H9 (cell line): ENCODE results near the gene WDR83. TPM values are rescaled to one million over a fixed set of nuclear protein-coding genes. Genes with fewer than 3 reads are reported as not detected.
A peak's percentile ranks its signal among the peaks of the same experiment; 100 is the strongest.

ENCODE experiments used
- DNase-seq: peaks from one replicate; pipeline ENCODE4 v3.0.0-alpha.2; 2017
- H2AFZ ChIP-seq: one replicate; pipeline ENCODE4 v1.6.1; 2013; ENCODE audit warnings: mild to moderate bottlenecking, low read length, control low read depth, moderate library complexity
- H2AK5ac ChIP-seq: 2 replicates; pipeline ENCODE4 v1.6.1; 2013; ENCODE audit warnings: low read length, control low read depth, mixed read lengths; ENCODE audit not compliant: insufficient read length
- H2BK120ac ChIP-seq: one replicate; pipeline ENCODE4 v1.6.1; 2013; ENCODE audit warnings: low read depth, mild to moderate bottlenecking, low read length, control low read depth, inconsistent platforms; ENCODE audit not compliant: poor library complexity, severe bottlenecking
- H2BK12ac ChIP-seq: 2 replicates; pipeline ENCODE4 v1.6.1; 2013; ENCODE audit warnings: low read length, control low read depth, mixed read lengths, low read depth; ENCODE audit not compliant: insufficient read length
- H2BK15ac ChIP-seq: 2 replicates; pipeline ENCODE4 v1.6.1; 2013; ENCODE audit warnings: low read depth, low read length, control low read depth
- H2BK20ac ChIP-seq: one replicate; pipeline ENCODE4 v1.6.1; 2013; ENCODE audit warnings: low read depth, mild to moderate bottlenecking, low read length, control low read depth, inconsistent platforms; ENCODE audit not compliant: poor library complexity, severe bottlenecking
- H2BK5ac ChIP-seq: 2 replicates; pipeline ENCODE4 v1.6.1; 2013; ENCODE audit warnings: low read length, control low read depth, mixed read lengths; ENCODE audit not compliant: insufficient read length
- H3K14ac ChIP-seq: 2 replicates; pipeline ENCODE4 v1.6.1; 2013; ENCODE audit warnings: low read length, control low read depth; ENCODE audit not compliant: insufficient read depth
- H3K18ac ChIP-seq: 2 replicates; pipeline ENCODE4 v1.6.1; 2013; ENCODE audit warnings: low read depth, mild to moderate bottlenecking, mixed read lengths, low read length, control low read depth; ENCODE audit not compliant: insufficient read length
- H3K23ac ChIP-seq: 2 replicates; pipeline ENCODE4 v1.6.1; 2013; ENCODE audit warnings: low read length, control low read depth, mixed read lengths, low read depth; ENCODE audit not compliant: insufficient read length
- H3K23me2 ChIP-seq: 2 replicates; pipeline ENCODE4 v1.6.1; 2013; ENCODE audit warnings: low read depth, mild to moderate bottlenecking, mixed read lengths, low read length, control low read depth; ENCODE audit not compliant: insufficient read length, poor library complexity, severe bottlenecking
- H3K27ac ChIP-seq: 2 replicates; pipeline ENCODE4 v1.5.1; 2013; ENCODE audit warnings: low read length, control low read depth, mixed read lengths, low read depth; ENCODE audit not compliant: insufficient read length
- H3K27me3 ChIP-seq: 2 replicates; pipeline ENCODE4 v1.6.1; 2013; ENCODE audit warnings: low read length, control low read depth, inconsistent platforms; ENCODE audit not compliant: insufficient read depth
- H3K4ac ChIP-seq: 2 replicates; pipeline ENCODE4 v1.6.1; 2013; ENCODE audit warnings: low read depth, mild to moderate bottlenecking, control low read depth, inconsistent platforms, low read length, moderate library complexity
- H3K4me1 ChIP-seq: 2 replicates; pipeline ENCODE4 v1.6.1; 2013; ENCODE audit warnings: low read length, control low read depth, inconsistent platforms; ENCODE audit not compliant: insufficient read depth
- H3K4me2 ChIP-seq: 2 replicates; pipeline ENCODE4 v1.6.1; 2013; ENCODE audit warnings: low read length, control low read depth, mixed read lengths; ENCODE audit not compliant: insufficient read length, insufficient read depth
- H3K56ac ChIP-seq: 2 replicates; pipeline ENCODE4 v1.6.1; 2013; ENCODE audit warnings: low read depth, mild to moderate bottlenecking, mixed read lengths, low read length, control low read depth; ENCODE audit not compliant: insufficient read length
- H3K79me1 ChIP-seq: 2 replicates; pipeline ENCODE4 v1.6.1; 2013; ENCODE audit warnings: low read depth, mild to moderate bottlenecking, moderate library complexity, low read length, control low read depth, inconsistent platforms; ENCODE audit not compliant: insufficient read depth, poor library complexity, severe bottlenecking
- H3K79me2 ChIP-seq: 2 replicates; pipeline ENCODE4 v1.6.1; 2013; ENCODE audit warnings: low read length, control low read depth, inconsistent platforms; ENCODE audit not compliant: insufficient read depth
- H3K9ac ChIP-seq: 2 replicates; pipeline ENCODE4 v1.6.1; 2013; ENCODE audit warnings: low read length, control low read depth, mixed read lengths; ENCODE audit not compliant: insufficient read length; ENCODE audit errors: extremely low read depth
- H3K9me3 ChIP-seq: one replicate; pipeline ENCODE4 v1.6.1; 2013; ENCODE audit warnings: low read depth, low read length, inconsistent platforms; ENCODE audit not compliant: control insufficient read depth
- H3T11ph ChIP-seq: one replicate; pipeline ENCODE4 v1.6.1; 2013; ENCODE audit warnings: mild to moderate bottlenecking, low read length, control low read depth, inconsistent platforms
- H4K20me1 ChIP-seq: one replicate; pipeline ENCODE4 v1.6.1; 2013; ENCODE audit not compliant: control insufficient read depth, insufficient read length, insufficient read depth
- H4K5ac ChIP-seq: 2 replicates; pipeline ENCODE4 v1.6.1; 2013; ENCODE audit warnings: low read depth, mild to moderate bottlenecking, mixed read lengths, low read length, control low read depth; ENCODE audit not compliant: insufficient read length
- H4K8ac ChIP-seq: replicated peaks from 2 replicates; pipeline ENCODE4 v1.6.1; 2013; ENCODE audit warnings: low read length, control low read depth, mixed read lengths, low read depth; ENCODE audit not compliant: insufficient read length
- H4K91ac ChIP-seq: 2 replicates; pipeline ENCODE4 v1.6.1; 2013; ENCODE audit warnings: low read depth, mild to moderate bottlenecking, moderate library complexity, mixed read lengths, low read length, control low read depth; ENCODE audit not compliant: insufficient read length
- H3K27ac Mint-ChIP-seq, 3 experiments: 2 replicates in 2 of 3; 3 replicates in 1 of 3; pipeline ENCODE4 v1.8.0; 2020 to 2021; ENCODE audit warnings: mixed read lengths in 3 of 3, mild to moderate bottlenecking in 1 of 3, moderate library complexity in 1 of 3
- H3K27me3 Mint-ChIP-seq: 2 replicates; pipeline ENCODE4 v1.8.0; 2021; ENCODE audit warnings: low read depth, mild to moderate bottlenecking, moderate library complexity, mixed read lengths
- H3K36me3 Mint-ChIP-seq, 3 experiments: 2 replicates in 2 of 3; 3 replicates in 1 of 3; pipeline ENCODE4 v1.8.0; 2020 to 2021; ENCODE audit warnings: low read depth in 3 of 3, mixed read lengths in 3 of 3; ENCODE audit not compliant: insufficient read depth in 1 of 3
- H3K4me1 Mint-ChIP-seq, 2 experiments: 2 replicates each; pipeline ENCODE4 v1.8.0; 2020; ENCODE audit warnings: mixed read lengths in 2 of 2
- H3K4me3 Mint-ChIP-seq, 2 experiments: 2 replicates in 1 of 2; 3 replicates in 1 of 2; pipeline ENCODE4 v1.8.0; 2020 to 2021; ENCODE audit warnings: mild to moderate bottlenecking in 2 of 2, mixed read lengths in 2 of 2, moderate library complexity in 1 of 2
- H3K9me3 Mint-ChIP-seq, 2 experiments: 2 replicates in 1 of 2; 3 replicates in 1 of 2; pipeline ENCODE4 v1.8.0; 2020; ENCODE audit warnings: mild to moderate bottlenecking in 2 of 2, mixed read lengths in 2 of 2, moderate library complexity in 1 of 2
- WGBS: extraction: QIAGEN DNeasy Blood & Tissue Kit; methylation state at CpG from one replicate; pipeline ENCODE4 v1.1.7; 2013; ENCODE audit warnings: missing lambda C conversion rate, low lambda C conversion rate, mixed read lengths; ENCODE audit not compliant: insufficient read length; ENCODE audit errors: extremely low coverage; 5-methylcytosine and 5-hydroxymethylcytosine counted together
- total RNA-seq: library from RNA; stranded (reverse); gene quantifications from 2 replicates; pipeline ENCODE4 v1.2.1, GENCODE V29; 2021
- TF ChIP-seq, protein P1 (sequence below): fragments of 200-600 bp; sonication (generic); conservative IDR thresholded peaks from 3 replicates; pipeline ENCODE4 v1.8.0; 2021; ENCODE audit warnings: antibody characterized with exemption, mild to moderate bottlenecking

Gene WDR83
- total RNA-seq, 1 experiment from 2014 or later = 21.0 TPM

DNA sequence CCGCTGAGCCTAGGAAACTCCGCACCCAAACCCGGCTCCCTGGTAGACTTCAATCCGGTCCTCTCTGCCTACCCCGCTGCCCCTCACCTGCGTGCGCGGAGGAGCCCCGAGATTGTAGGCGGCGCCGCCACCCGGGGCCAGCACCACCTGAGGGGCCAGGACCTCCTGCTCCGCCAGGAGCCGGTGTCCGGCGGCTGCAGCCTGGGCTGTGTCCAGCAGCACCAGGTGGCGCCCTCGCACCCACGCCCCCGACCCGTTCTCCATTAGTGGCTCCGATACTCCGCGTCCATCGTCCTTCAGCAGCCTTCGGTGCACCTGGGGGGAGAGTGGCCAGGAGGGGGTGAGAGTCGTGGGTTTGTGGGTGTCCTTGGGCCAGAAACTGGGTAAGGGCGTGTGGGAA, 18.5 kb upstream of the WDR83 start:
- peak overlapping the region in 1 of 2 experiments; percentile 34; a peak in 1 of 5 replicates for H3K4me3 Mint-ChIP-seq
- H2BK20ac ChIP-seq = no peak overlapping the region
- TF ChIP-seq, protein P1, sequence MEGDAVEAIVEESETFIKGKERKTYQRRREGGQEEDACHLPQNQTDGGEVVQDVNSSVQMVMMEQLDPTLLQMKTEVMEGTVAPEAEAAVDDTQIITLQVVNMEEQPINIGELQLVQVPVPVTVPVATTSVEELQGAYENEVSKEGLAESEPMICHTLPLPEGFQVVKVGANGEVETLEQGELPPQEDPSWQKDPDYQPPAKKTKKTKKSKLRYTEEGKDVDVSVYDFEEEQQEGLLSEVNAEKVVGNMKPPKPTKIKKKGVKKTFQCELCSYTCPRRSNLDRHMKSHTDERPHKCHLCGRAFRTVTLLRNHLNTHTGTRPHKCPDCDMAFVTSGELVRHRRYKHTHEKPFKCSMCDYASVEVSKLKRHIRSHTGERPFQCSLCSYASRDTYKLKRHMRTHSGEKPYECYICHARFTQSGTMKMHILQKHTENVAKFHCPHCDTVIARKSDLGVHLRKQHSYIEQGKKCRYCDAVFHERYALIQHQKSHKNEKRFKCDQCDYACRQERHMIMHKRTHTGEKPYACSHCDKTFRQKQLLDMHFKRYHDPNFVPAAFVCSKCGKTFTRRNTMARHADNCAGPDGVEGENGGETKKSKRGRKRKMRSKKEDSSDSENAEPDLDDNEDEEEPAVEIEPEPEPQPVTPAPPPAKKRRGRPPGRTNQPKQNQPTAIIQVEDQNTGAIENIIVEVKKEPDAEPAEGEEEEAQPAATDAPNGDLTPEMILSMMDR = peak; percentile 49
- H2BK5ac ChIP-seq = no peak overlapping the region
- no peak overlapping the region for H2AFZ ChIP-seq
- H4K8ac ChIP-seq = no peak overlapping the region
- no peak overlapping the region for H3K27ac ChIP-seq
- H3K4me1 ChIP-seq = no peaks in the 10 kb centered on the region
- H3K14ac ChIP-seq = no peak overlapping the region
- H3K56ac ChIP-seq = no peak overlapping the region
- H3K23ac ChIP-seq = no peak overlapping the region
- H3T11ph ChIP-seq = no peak overlapping the region
- no peak overlapping the region for H4K91ac ChIP-seq
- H4K5ac ChIP-seq = no peak overlapping the region
- no CpG with 5 or more reads among the region's 29 CpGs for WGBS
- peak; percentile 76 for DNase-seq
- no peak overlapping the region for H3K4me2 ChIP-seq
- no peak overlapping the region for H3K18ac ChIP-seq
- no peaks in the 10 kb centered on the region for H3K9me3 ChIP-seq
- H3K9ac ChIP-seq = no peak overlapping the region
- peaks cover 0 to 5% of the 10 kb centered on the region in 2 experiments; a peak in 3 of 5 replicates for H3K9me3 Mint-ChIP-seq
- no peaks in the 10 kb centered on the region for H3K79me1 ChIP-seq
- no peak overlapping the region for H3K4ac ChIP-seq
- no peak overlapping the region for H2BK120ac ChIP-seq
- H3K4me1 Mint-ChIP-seq = peaks cover 0 to 2% of the 10 kb centered on the region in 2 experiments; a peak in 1 of 4 replicates
- H2BK12ac ChIP-seq = no peak overlapping the region
- no peak overlapping the region for H2BK15ac ChIP-seq
- peaks cover 8 to 17% (median 14%) of the 10 kb centered on the region in 3 experiments for H3K36me3 Mint-ChIP-seq
- H2AK5ac ChIP-seq = no peak overlapping the region
- no peak overlapping the region; a peak in 1 of 7 replicates for H3K27ac Mint-ChIP-seq
- H4K20me1 ChIP-seq = no peaks in the 10 kb centered on the region
- peaks cover 2% of the 10 kb centered on the region; the same call in 1 of the 2 replicates for H3K27me3 Mint-ChIP-seq
- no peaks in the 10 kb centered on the region for H3K79me2 ChIP-seq
- H3K27me3 ChIP-seq = no peaks in the 10 kb centered on the region
- H3K23me2 ChIP-seq = no peaks in the 10 kb centered on the region
